ENCODE data around the gene PROKR1. TPM values are rescaled to one million over a fixed set of nuclear protein-coding genes. Genes with fewer than 3 reads are reported as not detected.
"Not testable (repeated sequence)": the region's sequence is repeated elsewhere in the genome, so short reads cannot be mapped to it uniquely, and the experiment has no call there.

Gene PROKR1
- not detected for total RNA-seq
- long read RNA-seq = 0 reads

DNA sequence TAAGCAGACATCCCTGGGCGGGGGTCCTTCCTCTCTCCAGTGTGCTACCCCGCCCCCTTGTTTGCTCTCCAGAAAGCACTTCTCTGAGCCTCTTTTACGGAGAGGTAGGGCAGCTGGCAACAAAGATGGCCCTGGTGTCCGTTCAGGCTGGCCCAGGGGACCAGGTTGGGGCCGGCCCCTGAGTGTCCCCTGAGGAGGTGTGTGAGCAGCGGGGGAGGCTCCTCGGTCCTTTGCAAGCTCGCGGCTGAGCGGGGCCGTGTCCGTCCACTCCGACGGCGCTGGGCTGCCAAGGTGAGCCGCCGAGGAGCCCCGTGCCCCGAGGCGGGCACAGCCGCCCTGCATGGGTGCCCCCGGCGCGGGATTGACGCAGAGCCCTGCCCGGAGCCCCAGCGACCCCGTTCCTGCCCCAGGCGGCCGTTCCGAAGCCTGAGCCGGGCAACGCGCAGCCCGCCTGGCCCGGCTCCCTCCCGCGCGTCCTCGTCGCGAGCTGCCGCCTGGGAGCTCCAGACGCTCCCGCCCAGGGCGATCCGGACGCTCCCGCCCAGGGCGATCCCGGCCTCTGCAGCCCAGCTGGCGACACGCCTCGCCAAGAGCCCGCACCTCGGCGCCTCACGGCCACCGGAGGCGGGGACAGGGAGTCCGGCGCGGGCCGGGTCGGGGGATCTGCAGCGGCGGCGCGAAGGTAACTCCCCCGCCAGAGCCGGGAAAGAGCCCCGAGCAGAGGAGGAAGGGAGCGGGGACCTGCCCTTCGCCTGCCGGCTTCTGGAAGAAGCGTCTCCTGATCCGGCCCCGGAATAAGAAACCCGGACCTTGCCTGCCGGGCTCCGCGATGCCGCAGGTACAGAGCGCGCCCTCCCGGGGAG lies at the start of gene PROKR1:
Gene PROKR1 (plus strand): TSS at position 569 of the 863 bp plus-strand sequence. CDS start 2,243 bp downstream, outside the sequence.
- Histone ChIP-seq H3K4me1 (peaks cover 10% of the 10 kb centered on the region), H3K27me3 (peaks cover 46% of the 10 kb centered on the region), H3K4me3 (peak within 1 kb of the TSS; percentile 53), H3K36me3 (no peaks in the 10 kb centered on the region), H3K27ac (no peak within 1 kb of the TSS), H3K9me3 (no peaks in the 10 kb centered on the region)
- TF ChIP-seq, protein P1, sequence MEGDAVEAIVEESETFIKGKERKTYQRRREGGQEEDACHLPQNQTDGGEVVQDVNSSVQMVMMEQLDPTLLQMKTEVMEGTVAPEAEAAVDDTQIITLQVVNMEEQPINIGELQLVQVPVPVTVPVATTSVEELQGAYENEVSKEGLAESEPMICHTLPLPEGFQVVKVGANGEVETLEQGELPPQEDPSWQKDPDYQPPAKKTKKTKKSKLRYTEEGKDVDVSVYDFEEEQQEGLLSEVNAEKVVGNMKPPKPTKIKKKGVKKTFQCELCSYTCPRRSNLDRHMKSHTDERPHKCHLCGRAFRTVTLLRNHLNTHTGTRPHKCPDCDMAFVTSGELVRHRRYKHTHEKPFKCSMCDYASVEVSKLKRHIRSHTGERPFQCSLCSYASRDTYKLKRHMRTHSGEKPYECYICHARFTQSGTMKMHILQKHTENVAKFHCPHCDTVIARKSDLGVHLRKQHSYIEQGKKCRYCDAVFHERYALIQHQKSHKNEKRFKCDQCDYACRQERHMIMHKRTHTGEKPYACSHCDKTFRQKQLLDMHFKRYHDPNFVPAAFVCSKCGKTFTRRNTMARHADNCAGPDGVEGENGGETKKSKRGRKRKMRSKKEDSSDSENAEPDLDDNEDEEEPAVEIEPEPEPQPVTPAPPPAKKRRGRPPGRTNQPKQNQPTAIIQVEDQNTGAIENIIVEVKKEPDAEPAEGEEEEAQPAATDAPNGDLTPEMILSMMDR (IDR thresholded peaks at IDR 0.05) = no peak
- ATAC-seq (peak; percentile 84), DNase-seq (peak; percentile 77)
- intact Hi-C loops (cut with DNase I) = no loop called here

DNA sequence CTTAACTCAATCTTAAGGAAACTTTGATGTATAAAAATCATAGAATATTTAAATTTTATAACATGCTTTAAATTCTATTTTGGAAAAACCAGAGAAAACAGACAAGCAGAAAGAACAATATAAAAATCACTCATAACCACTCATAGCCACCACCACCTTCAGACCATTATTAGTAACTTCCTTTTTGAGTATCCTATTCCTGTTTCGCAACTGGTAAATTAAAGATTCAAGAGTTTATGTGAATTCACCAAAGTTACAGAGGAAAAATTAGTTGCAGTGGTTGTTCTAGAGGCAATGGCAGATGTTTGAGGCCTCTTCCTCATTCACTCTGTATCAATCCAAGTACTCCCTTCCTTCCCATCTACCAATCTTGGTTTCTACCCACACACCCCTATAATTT lies 49.3 kb upstream of the PROKR1 start:
- no peak overlapping the region for H3K27ac ChIP-seq
- DNase-seq = no peak
- intact Hi-C loops (cut with DNase I) = no loop called here
- H3K4me3 ChIP-seq = no peak overlapping the region
- H3K27me3 ChIP-seq = no peaks in the 10 kb centered on the region
- TF ChIP-seq, protein P1 (IDR thresholded peaks at IDR 0.05) = no peak
- no peaks in the 10 kb centered on the region for H3K9me3 ChIP-seq
- H3K36me3 ChIP-seq = no peaks in the 10 kb centered on the region
- H3K4me1 ChIP-seq = peaks cover 7% of the 10 kb centered on the region
- no peak for ATAC-seq

DNA sequence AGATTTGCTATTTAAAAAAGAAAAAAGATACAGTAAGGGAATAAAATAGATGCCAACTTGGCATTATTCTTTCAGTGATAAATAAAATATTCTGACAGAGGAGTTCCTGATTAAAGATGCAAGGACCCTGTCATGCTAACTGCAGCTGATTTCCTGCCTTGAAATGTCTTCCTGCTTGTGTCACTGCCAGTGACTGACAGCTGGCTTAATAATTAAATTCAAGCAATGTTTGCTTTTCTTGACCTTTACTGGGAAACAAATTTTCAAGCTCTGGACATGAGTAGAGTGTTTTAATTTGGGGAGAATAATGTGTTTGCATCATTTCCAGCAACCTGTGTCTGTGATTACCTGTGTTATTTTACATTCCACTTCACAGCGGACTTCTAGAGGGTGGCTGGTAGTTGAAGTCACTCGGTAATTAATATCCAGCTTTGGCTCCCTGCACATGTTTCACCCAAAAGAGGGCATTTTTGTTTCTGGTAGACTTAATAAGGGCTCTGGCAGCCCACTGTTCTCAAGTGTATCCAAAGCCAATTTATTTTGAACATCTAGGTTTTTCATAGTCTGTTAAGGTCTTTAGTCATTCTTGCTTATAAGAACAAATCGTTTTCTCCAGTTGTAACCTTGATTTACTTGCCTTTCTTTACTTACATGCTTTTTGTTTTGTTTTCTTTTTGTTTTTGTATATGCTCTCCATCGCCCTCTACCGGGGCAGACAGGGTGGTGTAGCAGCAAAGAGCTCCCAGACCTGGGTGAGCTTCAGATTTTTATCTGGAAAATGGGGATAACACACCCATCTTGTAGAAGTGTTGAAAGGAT lies 48.5 kb upstream of the PROKR1 start:
- DNase-seq = peak; percentile 67
- H3K27me3 ChIP-seq = no peaks in the 10 kb centered on the region
- no peak overlapping the region for H3K27ac ChIP-seq
- intact Hi-C loops (cut with DNase I) = no loop called here
- peak; percentile 82 for ATAC-seq
- peaks cover 7% of the 10 kb centered on the region for H3K4me1 ChIP-seq
- TF ChIP-seq, protein P1 (IDR thresholded peaks at IDR 0.05) = peak; percentile 83
- no peaks in the 10 kb centered on the region for H3K9me3 ChIP-seq
- H3K36me3 ChIP-seq = no peaks in the 10 kb centered on the region
- no peak overlapping the region for H3K4me3 ChIP-seq

GRCh38 chr2:68595493-68595785 lies 47.9 kb upstream of the PROKR1 start:
- H3K36me3 ChIP-seq; intact Hi-C loops (cut with DNase I); DNase-seq; ATAC-seq; H3K27me3 ChIP-seq; H3K9me3 ChIP-seq; H3K4me1 ChIP-seq; H3K27ac ChIP-seq; H3K4me3 ChIP-seq: not testable (repeated sequence)

GRCh38 chr2:68600495-68600894 lies 42.9 kb upstream of the PROKR1 start:
- H3K4me3 ChIP-seq; DNase-seq; intact Hi-C loops (cut with DNase I); ATAC-seq; H3K9me3 ChIP-seq; H3K27ac ChIP-seq; H3K36me3 ChIP-seq; H3K4me1 ChIP-seq; H3K27me3 ChIP-seq: not testable (repeated sequence)

DNA sequence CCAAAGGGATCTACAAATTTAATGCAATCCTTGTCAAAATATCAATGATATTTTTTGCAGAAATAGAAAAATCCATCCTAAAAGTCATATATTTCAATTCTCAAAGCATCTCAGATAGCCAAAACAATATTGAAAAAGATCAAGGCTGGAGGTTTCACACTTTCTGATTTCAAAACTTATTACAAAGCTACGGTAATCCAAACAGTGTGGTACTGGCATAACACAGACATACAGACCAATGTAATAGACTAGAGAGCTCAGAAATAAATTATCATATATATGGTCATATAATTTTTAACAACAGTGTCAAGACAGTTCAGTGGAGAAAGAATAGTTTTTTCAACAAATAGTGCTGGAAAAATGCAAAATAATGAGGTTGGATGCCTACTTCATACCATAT lies 40.3 kb upstream of the PROKR1 start:
- Histone ChIP-seq H3K4me1 (no peaks in the 10 kb centered on the region), H3K4me3 (no peak overlapping the region), H3K9me3 (peaks cover 7% of the 10 kb centered on the region), H3K36me3 (no peaks in the 10 kb centered on the region), H3K27ac (no peak overlapping the region), H3K27me3 (no peaks in the 10 kb centered on the region)
- DNase-seq = no peak
- TF ChIP-seq, protein P1 (IDR thresholded peaks at IDR 0.05) = no peak
- intact Hi-C loops (cut with DNase I) = no loop called here
- no peak for ATAC-seq

Data from upper lobe of right lung (tissue), 1 donor.